ENCODE data around the gene OVAAL. TPM values are rescaled to one million over a fixed set of nuclear protein-coding genes. Genes with fewer than 3 reads are reported as not detected.
A peak's percentile ranks its signal among the peaks of the same experiment; 100 is the strongest.

The OVAAL gene
- total RNA-seq, 2 donors from 2014 or later, result not detected

DNA sequence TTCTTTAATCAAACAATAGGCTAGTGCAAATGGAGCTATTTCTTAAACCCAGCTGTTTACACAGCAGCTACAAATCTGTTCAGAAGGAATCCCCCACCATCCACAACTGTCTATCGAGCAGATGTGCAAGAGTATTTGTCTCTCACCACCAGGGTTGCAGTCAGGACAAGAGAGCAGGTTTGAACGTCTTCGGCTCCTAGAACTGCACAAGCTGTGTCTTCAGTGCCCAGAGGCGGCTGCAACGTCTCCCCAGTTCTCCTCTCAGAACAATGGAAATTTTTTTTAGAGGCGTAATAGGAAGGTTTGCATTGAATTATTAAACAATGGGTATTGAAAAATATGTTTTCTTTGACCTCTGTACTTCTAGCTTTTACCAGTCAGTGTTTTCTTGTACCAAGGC is 7.3 kb downstream of the OVAAL start:
- no peak for ATAC-seq
- no peaks in the 10 kb centered on the region for H3K36me3 ChIP-seq (replicated peaks in 1 of 2; ENCODE audit: insufficient read depth in 1 of 2, low read depth in 2 of 2)
- WGBS, 2 donors, result 66 to 76% methylated on average over 6 of the region's 6 CpGs
- H3K27ac ChIP-seq, result peak overlapping the region in 1 of 4 donors; percentile 14
- H3K9me3 ChIP-seq, result no peaks in the 10 kb centered on the region
- DNase-seq, result no peak
- intact Hi-C loops (cut with DNase I), result no loop called here
- TF ChIP-seq, protein P1, sequence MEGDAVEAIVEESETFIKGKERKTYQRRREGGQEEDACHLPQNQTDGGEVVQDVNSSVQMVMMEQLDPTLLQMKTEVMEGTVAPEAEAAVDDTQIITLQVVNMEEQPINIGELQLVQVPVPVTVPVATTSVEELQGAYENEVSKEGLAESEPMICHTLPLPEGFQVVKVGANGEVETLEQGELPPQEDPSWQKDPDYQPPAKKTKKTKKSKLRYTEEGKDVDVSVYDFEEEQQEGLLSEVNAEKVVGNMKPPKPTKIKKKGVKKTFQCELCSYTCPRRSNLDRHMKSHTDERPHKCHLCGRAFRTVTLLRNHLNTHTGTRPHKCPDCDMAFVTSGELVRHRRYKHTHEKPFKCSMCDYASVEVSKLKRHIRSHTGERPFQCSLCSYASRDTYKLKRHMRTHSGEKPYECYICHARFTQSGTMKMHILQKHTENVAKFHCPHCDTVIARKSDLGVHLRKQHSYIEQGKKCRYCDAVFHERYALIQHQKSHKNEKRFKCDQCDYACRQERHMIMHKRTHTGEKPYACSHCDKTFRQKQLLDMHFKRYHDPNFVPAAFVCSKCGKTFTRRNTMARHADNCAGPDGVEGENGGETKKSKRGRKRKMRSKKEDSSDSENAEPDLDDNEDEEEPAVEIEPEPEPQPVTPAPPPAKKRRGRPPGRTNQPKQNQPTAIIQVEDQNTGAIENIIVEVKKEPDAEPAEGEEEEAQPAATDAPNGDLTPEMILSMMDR (IDR thresholded peaks at IDR 0.05), result no peak
- no peak for TF ChIP-seq POLR2A (IDR thresholded peaks at IDR 0.05)
- H3K27me3 ChIP-seq, result no peaks in the 10 kb centered on the region
- peaks cover 11% of the 10 kb centered on the region for H3K4me1 ChIP-seq
- no peak overlapping the region for H3K4me3 ChIP-seq

DNA sequence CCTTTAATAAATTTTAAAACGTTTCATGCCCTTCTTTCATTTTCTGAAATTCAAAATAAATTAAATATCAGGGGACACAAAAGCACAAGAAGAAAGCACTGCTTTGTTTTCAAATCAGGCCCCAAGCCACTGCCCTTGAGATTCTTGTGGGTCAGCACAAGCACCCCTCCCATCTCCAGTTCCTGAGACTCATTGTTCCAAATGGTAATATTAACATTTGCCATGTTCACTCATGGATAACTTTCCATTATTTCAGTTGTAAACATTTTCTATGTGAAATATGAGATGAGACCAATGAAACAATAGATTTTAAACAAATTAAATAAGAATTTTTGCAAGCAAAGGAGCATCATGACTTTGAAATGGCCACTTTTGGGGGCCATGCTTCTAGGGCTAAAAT is 7.7 kb downstream of the OVAAL start:
- 19 to 29% methylated on average over 1 of the region's 1 CpG for WGBS, 2 donors
- ATAC-seq, result no peak
- intact Hi-C loops (cut with DNase I), result no loop called here
- Histone ChIP-seq H3K36me3 (replicated peaks in 1 of 2; ENCODE audit: insufficient read depth in 1 of 2, low read depth in 2 of 2) (no peaks in the 10 kb centered on the region), H3K27me3 (no peaks in the 10 kb centered on the region), H3K9me3 (no peaks in the 10 kb centered on the region), H3K4me3 (no peak overlapping the region), H3K27ac (no peak overlapping the region), H3K4me1 (peaks cover 11% of the 10 kb centered on the region)
- DNase-seq, result no peak
- TF ChIP-seq, protein P1 (IDR thresholded peaks at IDR 0.05), result no peak
- TF ChIP-seq POLR2A (IDR thresholded peaks at IDR 0.05), result no peak

DNA sequence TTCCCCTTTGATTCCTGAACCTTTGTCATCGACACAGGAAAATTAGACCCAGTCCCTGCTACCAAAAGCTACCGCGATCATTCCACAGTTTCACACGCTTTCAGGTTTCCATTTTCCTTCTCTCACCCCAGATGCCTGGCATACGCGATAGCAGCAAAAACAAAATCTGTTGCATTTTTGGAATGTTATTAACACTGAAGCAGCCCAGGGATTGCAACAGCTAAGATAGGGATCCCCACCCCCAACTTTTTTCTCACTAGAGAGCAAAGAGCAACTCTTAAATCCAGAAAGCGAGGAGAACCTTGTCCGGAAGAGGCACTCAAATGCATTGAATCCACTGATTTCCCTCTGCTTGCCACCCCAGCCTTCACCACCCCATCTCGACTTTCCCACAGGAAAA is 8.9 kb downstream of the OVAAL start:
- H3K9me3 ChIP-seq, result no peaks in the 10 kb centered on the region
- no peak for DNase-seq
- H3K27ac ChIP-seq, result no peak overlapping the region
- WGBS, 2 donors, result 94 to 95% methylated on average over 9 of the region's 9 CpGs
- intact Hi-C loops (cut with DNase I), result no loop called here
- H3K4me1 ChIP-seq, result peaks cover 14% of the 10 kb centered on the region
- H3K4me3 ChIP-seq, result no peak overlapping the region
- TF ChIP-seq, protein P1 (IDR thresholded peaks at IDR 0.05), result no peak
- TF ChIP-seq POLR2A (IDR thresholded peaks at IDR 0.05), result no peak
- no peak for ATAC-seq
- H3K27me3 ChIP-seq, result no peaks in the 10 kb centered on the region
- no peaks in the 10 kb centered on the region for H3K36me3 ChIP-seq (replicated peaks in 1 of 2; ENCODE audit: insufficient read depth in 1 of 2, low read depth in 2 of 2)

DNA sequence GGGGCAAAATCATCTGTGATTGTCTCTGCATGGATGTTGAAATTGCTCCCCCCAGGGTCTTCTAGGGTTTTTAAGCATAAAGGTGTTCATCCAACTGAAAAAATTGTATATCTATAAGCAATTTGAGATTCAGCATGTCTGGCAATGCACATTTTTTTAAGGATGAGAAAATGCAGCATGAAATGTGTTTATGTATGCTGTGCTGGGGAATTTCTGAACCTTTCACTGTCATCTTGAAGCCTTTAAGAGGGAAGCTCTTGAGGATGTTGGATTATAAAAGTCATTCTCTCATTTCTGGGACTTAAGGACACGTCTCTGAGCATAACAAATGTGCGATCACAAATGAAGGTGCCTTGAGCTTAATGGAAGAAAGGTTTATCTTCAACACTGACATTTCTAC is 9.4 kb downstream of the OVAAL start:
- 79 to 86% methylated on average over 2 of the region's 2 CpGs for WGBS, 2 donors
- H3K36me3 ChIP-seq (replicated peaks in 1 of 2; ENCODE audit: insufficient read depth in 1 of 2, low read depth in 2 of 2), result no peaks in the 10 kb centered on the region
- DNase-seq (no peak), ATAC-seq (no peak)
- intact Hi-C loops (cut with DNase I), result no loop called here
- H3K9me3 ChIP-seq, result no peaks in the 10 kb centered on the region
- TF ChIP-seq POLR2A (IDR thresholded peaks at IDR 0.05), result no peak
- TF ChIP-seq, protein P1 (IDR thresholded peaks at IDR 0.05), result no peak
- H3K27me3 ChIP-seq, result no peaks in the 10 kb centered on the region
- H3K4me1 ChIP-seq, result peaks cover 19% of the 10 kb centered on the region
- H3K4me3 ChIP-seq, result no peak overlapping the region
- no peak overlapping the region for H3K27ac ChIP-seq

- peaks cover 42% of the 10 kb centered on the region for H3K4me1 ChIP-seq
- intact Hi-C loops (cut with DNase I), result no loop called here
- H3K36me3 ChIP-seq (replicated peaks in 1 of 2; ENCODE audit: insufficient read depth in 1 of 2, low read depth in 2 of 2), result no peaks in the 10 kb centered on the region
- WGBS, 2 donors, result 74 to 88% methylated on average over 5 of the region's 5 CpGs
- TF ChIP-seq POLR2A (IDR thresholded peaks at IDR 0.05), result no peak
- TF ChIP-seq, protein P1 (IDR thresholded peaks at IDR 0.05), result no peak
- H3K27ac ChIP-seq, result no peak overlapping the region
- H3K4me3 ChIP-seq, result no peak overlapping the region
- no peak for ATAC-seq
- H3K9me3 ChIP-seq, result no peaks in the 10 kb centered on the region
- H3K27me3 ChIP-seq, result no peaks in the 10 kb centered on the region
- no peak for DNase-seq
These were observed 12.5 kb downstream of the OVAAL start for GRCh38 chr1:180571060-180571831.

Data from body of pancreas (tissue), 4 donors.